ENCODE results near the gene NDRG3.

NDRG3 gene

DNA sequence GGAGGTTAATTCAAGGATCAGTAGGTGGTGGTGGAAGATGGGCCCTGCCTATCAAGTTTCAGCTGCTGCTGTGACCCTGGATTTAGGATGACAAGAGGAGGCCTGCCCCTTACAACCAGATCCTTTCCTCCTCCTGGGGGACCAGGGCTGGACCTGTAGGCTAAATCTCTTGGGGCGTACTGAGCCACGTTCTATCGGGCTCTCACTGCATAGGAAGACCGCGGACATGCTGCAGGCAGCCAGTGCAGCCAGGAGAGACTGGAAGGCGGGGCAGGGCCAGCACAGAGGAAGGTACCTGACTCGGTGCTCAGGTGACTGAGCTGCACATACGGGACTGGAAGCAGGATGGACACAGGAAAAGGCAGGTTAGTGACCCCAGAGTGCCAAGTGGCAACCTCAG lies 91.4 kb downstream of the NDRG3 start:
- Histone ChIP-seq H3K4me1 (ENCODE audit: control extremely low read depth in 1 of 4, control insufficient read depth in 4 of 4, insufficient read depth in 4 of 4, low read length in 3 of 4) (peaks cover 2 to 14% (median 4%) of the 10 kb centered on the region in 4 experiments), H3K9me3 (ENCODE audit: control extremely low read depth in 1 of 5, control insufficient read depth in 4 of 5, insufficient read depth in 2 of 5, low read depth in 1 of 5, low read length in 4 of 5) (no peaks in the 10 kb centered on the region), H3K27ac (ENCODE audit: insufficient read depth in 1 of 2, low read depth in 1 of 2, low read length in 2 of 2, poor library complexity in 1 of 2, severe bottlenecking in 2 of 2) (no peak overlapping the region), H3K36me3 (ENCODE audit: control insufficient read depth in 4 of 4, insufficient read depth in 4 of 4, low read length in 3 of 4) (peaks cover 0 to 18% (median 6%) of the 10 kb centered on the region in 4 experiments), H3K27me3 (replicated peaks in 2 of 5; ENCODE audit: control insufficient read depth in 4 of 5, insufficient read depth in 5 of 5, low read length in 4 of 5) (no peaks in the 10 kb centered on the region), H3K4me3 (ENCODE audit: control insufficient read depth in 1 of 7, extremely low read depth in 1 of 7, insufficient read depth in 4 of 7, low read depth in 2 of 7, low read length in 6 of 7) (no peak overlapping the region)
- 97% methylated on average over 8 of the region's 8 CpGs for WGBS (ENCODE audit: insufficient coverage)
- ChIA-PET CTCF (interaction anchor here (0.6 to 4.2 kb wide), 4 partner anchors 11 to 35 kb away, joined by 3 to 14 read pairs (median 6); no protein-coding TSS in a partner anchor), POLR2A (no interaction called here)
- no peak for DNase-seq

GRCh38 chr20:36653456-36653855 lies 92.4 kb downstream of the NDRG3 start:
- CTCF ChIA-PET, result interaction anchor here (1.5 to 4.2 kb wide), 2 partner anchors 13 to 25 kb away, joined by 3 to 14 read pairs; no protein-coding TSS in a partner anchor
- no peak overlapping the region for H3K4me3 ChIP-seq (ENCODE audit: control insufficient read depth in 1 of 7, extremely low read depth in 1 of 7, insufficient read depth in 4 of 7, low read depth in 2 of 7, low read length in 6 of 7)
- H3K27me3 ChIP-seq (replicated peaks in 2 of 5; ENCODE audit: control insufficient read depth in 4 of 5, insufficient read depth in 5 of 5, low read length in 4 of 5), result no peaks in the 10 kb centered on the region
- H3K4me1 ChIP-seq (ENCODE audit: control extremely low read depth in 1 of 4, control insufficient read depth in 4 of 4, insufficient read depth in 4 of 4, low read length in 3 of 4), result peaks cover 0 to 6% (median 2%) of the 10 kb centered on the region in 4 experiments
- POLR2A ChIA-PET, result interaction anchor here (0.6 kb wide), 1 partner anchor 38 kb away, joined by 3 read pairs; no protein-coding TSS in a partner anchor
- 90% methylated on average over 8 of the region's 9 CpGs for WGBS (ENCODE audit: insufficient coverage)
- peaks cover 0 to 18% (median 6%) of the 10 kb centered on the region in 4 experiments for H3K36me3 ChIP-seq (ENCODE audit: control insufficient read depth in 4 of 4, insufficient read depth in 4 of 4, low read length in 3 of 4)
- no peak for DNase-seq
- H3K9me3 ChIP-seq (ENCODE audit: control extremely low read depth in 1 of 5, control insufficient read depth in 4 of 5, insufficient read depth in 2 of 5, low read depth in 1 of 5, low read length in 4 of 5), result no peaks in the 10 kb centered on the region
- H3K27ac ChIP-seq (ENCODE audit: insufficient read depth in 1 of 2, low read depth in 1 of 2, low read length in 2 of 2, poor library complexity in 1 of 2, severe bottlenecking in 2 of 2), result no peak overlapping the region

GRCh38 chr20:36647196-36648121 lies 98.4 kb downstream of the NDRG3 start:
- Histone ChIP-seq H3K27me3 (replicated peaks in 2 of 5; ENCODE audit: control insufficient read depth in 4 of 5, insufficient read depth in 5 of 5, low read length in 4 of 5) (no peaks in the 10 kb centered on the region), H3K36me3 (ENCODE audit: control insufficient read depth in 4 of 4, insufficient read depth in 4 of 4, low read length in 3 of 4) (peaks cover 0 to 4% (median 1%) of the 10 kb centered on the region in 4 experiments), H3K9me3 (ENCODE audit: control extremely low read depth in 1 of 5, control insufficient read depth in 4 of 5, insufficient read depth in 2 of 5, low read depth in 1 of 5, low read length in 4 of 5) (no peaks in the 10 kb centered on the region), H3K27ac (ENCODE audit: insufficient read depth in 1 of 2, low read depth in 1 of 2, low read length in 2 of 2, poor library complexity in 1 of 2, severe bottlenecking in 2 of 2) (peak overlapping the region in 1 of 2 experiments; percentile 12), H3K4me3 (ENCODE audit: control insufficient read depth in 1 of 7, extremely low read depth in 1 of 7, insufficient read depth in 4 of 7, low read depth in 2 of 7, low read length in 6 of 7) (no peak overlapping the region), H3K4me1 (ENCODE audit: control extremely low read depth in 1 of 4, control insufficient read depth in 4 of 4, insufficient read depth in 4 of 4, low read length in 3 of 4) (peaks cover 10 to 47% (median 37%) of the 10 kb centered on the region in 4 experiments)
- no peak for DNase-seq
- CTCF ChIA-PET, result interaction anchor here (0.9 to 5.5 kb wide), 9 partner anchors 11 to 107 kb away, joined by 3 to 50 read pairs (median 4); partner anchors contain the start of gene RAB5IF
- POLR2A ChIA-PET, result interaction anchor here (1.4 kb wide), 1 partner anchor 9 kb away, joined by 3 read pairs; no protein-coding TSS in a partner anchor
- 94% methylated on average over 5 of the region's 8 CpGs for WGBS (ENCODE audit: insufficient coverage)

DNA sequence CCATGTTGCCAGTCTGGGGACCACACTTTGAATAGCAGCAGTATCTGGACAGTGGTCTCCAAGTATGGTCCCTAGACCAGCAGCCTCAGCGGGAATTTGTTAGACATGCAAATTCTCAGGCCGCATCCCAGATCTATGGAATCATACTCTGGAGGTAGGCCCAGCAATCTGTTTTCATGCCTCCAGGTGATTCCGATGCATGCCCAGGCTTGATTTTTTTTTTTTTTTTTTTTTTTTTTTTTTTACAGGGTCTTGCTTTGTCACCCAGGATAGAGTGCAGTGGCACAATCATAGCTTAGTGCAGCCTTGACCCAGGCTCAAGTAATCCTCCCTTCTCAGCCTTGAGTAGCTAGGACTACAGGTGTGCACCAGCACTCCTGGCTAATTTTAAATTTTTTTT lies 99.2 kb downstream of the NDRG3 start:
- H3K36me3 ChIP-seq (ENCODE audit: control insufficient read depth in 4 of 4, insufficient read depth in 4 of 4, low read length in 3 of 4), result peaks cover 0 to 6% (median 1%) of the 10 kb centered on the region in 4 experiments
- ChIA-PET CTCF (interaction anchor here (1.0 to 5.5 kb wide), 7 partner anchors 16 to 108 kb away, joined by 3 to 50 read pairs (median 3); partner anchors contain the start of gene RAB5IF), POLR2A (interaction anchor here (1.1 to 1.4 kb wide), 3 partner anchors 9 to 213 kb away, joined by 3 to 5 read pairs (median 3); no protein-coding TSS in a partner anchor)
- peak overlapping the region in 2 of 7 experiments; percentile 39 to 71 for H3K4me3 ChIP-seq (ENCODE audit: control insufficient read depth in 1 of 7, extremely low read depth in 1 of 7, insufficient read depth in 4 of 7, low read depth in 2 of 7, low read length in 6 of 7)
- peaks cover 10 to 55% (median 41%) of the 10 kb centered on the region in 4 experiments for H3K4me1 ChIP-seq (ENCODE audit: control extremely low read depth in 1 of 4, control insufficient read depth in 4 of 4, insufficient read depth in 4 of 4, low read length in 3 of 4)
- H3K27ac ChIP-seq (ENCODE audit: insufficient read depth in 1 of 2, low read depth in 1 of 2, low read length in 2 of 2, poor library complexity in 1 of 2, severe bottlenecking in 2 of 2), result peak overlapping the region; percentile 78 to 82
- WGBS (ENCODE audit: insufficient coverage), result 100% methylated on average over 3 of the region's 3 CpGs
- no peaks in the 10 kb centered on the region for H3K27me3 ChIP-seq (replicated peaks in 2 of 5; ENCODE audit: control insufficient read depth in 4 of 5, insufficient read depth in 5 of 5, low read length in 4 of 5)
- H3K9me3 ChIP-seq (ENCODE audit: control extremely low read depth in 1 of 5, control insufficient read depth in 4 of 5, insufficient read depth in 2 of 5, low read depth in 1 of 5, low read length in 4 of 5), result no peaks in the 10 kb centered on the region
- DNase-seq, result no peak

DNA sequence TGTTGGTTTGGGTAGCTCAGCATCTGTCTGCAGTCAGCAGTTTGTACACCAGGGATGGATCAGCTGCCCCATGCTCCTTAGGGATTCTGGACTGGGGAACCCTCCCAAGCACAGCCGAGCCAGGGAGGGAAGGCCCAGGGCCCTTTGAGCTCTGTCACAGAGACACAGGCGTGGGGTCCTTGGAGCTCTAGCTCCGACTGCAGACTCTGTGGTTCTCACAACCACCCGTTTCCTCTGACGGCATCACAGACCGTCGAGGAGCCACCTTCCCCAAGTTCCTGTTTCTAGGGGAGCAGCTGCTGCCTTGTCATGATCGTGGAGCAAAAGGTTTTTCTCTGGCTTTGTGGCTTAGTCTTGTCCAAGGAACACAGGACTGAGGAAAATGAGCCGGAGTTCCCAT lies 99.9 kb downstream of the NDRG3 start, which contains the start of gene SLA2:
SLA2 (minus strand) TSS at position 199 of the 400 bp plus-strand sequence. CDS start 4,861 bp downstream, outside the sequence.
- Histone ChIP-seq H3K27ac (ENCODE audit: insufficient read depth in 1 of 2, low read depth in 1 of 2, low read length in 2 of 2, poor library complexity in 1 of 2, severe bottlenecking in 2 of 2) (peak within 1 kb of the TSS; percentile 78 to 82), H3K9me3 (ENCODE audit: control extremely low read depth in 1 of 5, control insufficient read depth in 4 of 5, insufficient read depth in 2 of 5, low read depth in 1 of 5, low read length in 4 of 5) (no peaks in the 10 kb centered on the region), H3K36me3 (ENCODE audit: control insufficient read depth in 4 of 4, insufficient read depth in 4 of 4, low read length in 3 of 4) (peaks cover 0 to 13% (median 4%) of the 10 kb centered on the region in 4 experiments), H3K27me3 (replicated peaks in 2 of 5; ENCODE audit: control insufficient read depth in 4 of 5, insufficient read depth in 5 of 5, low read length in 4 of 5) (no peaks in the 10 kb centered on the region), H3K4me3 (ENCODE audit: control insufficient read depth in 1 of 7, extremely low read depth in 1 of 7, insufficient read depth in 4 of 7, low read depth in 2 of 7, low read length in 6 of 7) (peak within 1 kb of the TSS in 6 of 7 experiments; percentile 13 to 74 (median 60)), H3K4me1 (ENCODE audit: control extremely low read depth in 1 of 4, control insufficient read depth in 4 of 4, insufficient read depth in 4 of 4, low read length in 3 of 4) (peaks cover 10 to 55% (median 41%) of the 10 kb centered on the region in 4 experiments)
- CTCF ChIA-PET, result interaction anchor here (0.5 to 5.5 kb wide), 10 partner anchors 12 to 109 kb away, joined by 3 to 50 read pairs (median 5); partner anchors contain the start of gene RAB5IF
- WGBS (ENCODE audit: insufficient coverage), result 3% methylated on average over 9 of the region's 9 CpGs
- POLR2A ChIA-PET, result interaction anchor here (0.9 to 2.1 kb wide), 5 partner anchors 23 to 214 kb away, joined by 3 to 7 read pairs (median 4); partner anchors contain the start of gene RAB5IF
- DNase-seq, result peak; percentile 91 to 98 (median 97)

DNA sequence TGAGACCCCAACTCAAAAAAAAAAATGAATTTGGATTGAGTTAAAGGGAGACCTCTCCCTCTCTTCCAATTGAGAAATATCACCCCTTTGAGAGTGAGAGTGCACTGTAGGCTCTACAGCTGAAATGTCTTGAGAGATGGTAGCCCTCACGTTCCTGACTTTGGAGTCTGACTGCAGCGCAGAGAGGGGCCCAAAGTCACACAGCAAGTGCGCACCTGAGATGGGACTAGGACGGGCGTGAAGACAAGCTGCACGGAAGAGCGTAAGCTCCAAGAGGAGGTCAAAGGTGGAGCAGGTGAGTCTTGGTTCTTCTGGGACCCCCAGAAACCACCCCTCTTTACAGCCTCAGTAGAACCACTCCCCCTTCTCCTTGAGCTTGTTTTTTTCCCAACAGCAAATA lies 100.5 kb downstream of the NDRG3 start:
- H3K4me3 ChIP-seq (ENCODE audit: control insufficient read depth in 1 of 7, extremely low read depth in 1 of 7, insufficient read depth in 4 of 7, low read depth in 2 of 7, low read length in 6 of 7), result peak overlapping the region in 5 of 7 experiments; percentile 37 to 74 (median 67)
- no peak for DNase-seq
- no peaks in the 10 kb centered on the region for H3K27me3 ChIP-seq (replicated peaks in 2 of 5; ENCODE audit: control insufficient read depth in 4 of 5, insufficient read depth in 5 of 5, low read length in 4 of 5)
- 96% methylated on average over 7 of the region's 7 CpGs for WGBS (ENCODE audit: insufficient coverage)
- H3K27ac ChIP-seq (ENCODE audit: insufficient read depth in 1 of 2, low read depth in 1 of 2, low read length in 2 of 2, poor library complexity in 1 of 2, severe bottlenecking in 2 of 2), result peak overlapping the region; percentile 78 to 82
- POLR2A ChIA-PET, result interaction anchor here (0.9 to 2.1 kb wide), 4 partner anchors 22 to 39 kb away, joined by 3 to 7 read pairs (median 4); partner anchors contain the start of gene RAB5IF
- peaks cover 10 to 55% (median 41%) of the 10 kb centered on the region in 4 experiments for H3K4me1 ChIP-seq (ENCODE audit: control extremely low read depth in 1 of 4, control insufficient read depth in 4 of 4, insufficient read depth in 4 of 4, low read length in 3 of 4)
- no peaks in the 10 kb centered on the region for H3K9me3 ChIP-seq (ENCODE audit: control extremely low read depth in 1 of 5, control insufficient read depth in 4 of 5, insufficient read depth in 2 of 5, low read depth in 1 of 5, low read length in 4 of 5)
- peaks cover 0 to 17% (median 8%) of the 10 kb centered on the region in 4 experiments for H3K36me3 ChIP-seq (ENCODE audit: control insufficient read depth in 4 of 4, insufficient read depth in 4 of 4, low read length in 3 of 4)
- CTCF ChIA-PET, result interaction anchor here (0.5 to 5.5 kb wide), 9 partner anchors 13 to 109 kb away, joined by 3 to 50 read pairs (median 5); no protein-coding TSS in a partner anchor
